GM12875 (cell line): Measurements from ENCODE around the gene DBNDD2.

Source experiments
- H3K4me3 ChIP-seq: one replicate; pipeline ENCODE4 v1.5.1; 2011; ENCODE audit warnings: low read depth, low read length, control low read depth
- CTCF ChIP-seq: IDR thresholded peaks from 2 replicates; pipeline ENCODE4 v1.5.1; 2011; ENCODE audit warnings: low read depth, mild to moderate bottlenecking, control low read depth, inconsistent platforms, low read length, moderate library complexity, borderline replicate concordance; ENCODE audit not compliant: insufficient read depth

Gene DBNDD2

GRCh38 chr20:45409521-45410272, 1.6 kb downstream of the DBNDD2 start:
- no peak for TF ChIP-seq CTCF
- no peak overlapping the region for H3K4me3 ChIP-seq

- H3K4me3 ChIP-seq: no peak overlapping the region
- no peak for TF ChIP-seq CTCF
Observed at GRCh38 chr20:45410887-45411286, 2.8 kb downstream of the DBNDD2 start.

- H3K4me3 ChIP-seq: no peak overlapping the region
- no peak for TF ChIP-seq CTCF
Observed at GRCh38 chr20:45412653-45413052, 4.6 kb downstream of the DBNDD2 start.

- no peak for TF ChIP-seq CTCF
Observed at GRCh38 chr20:45413479-45413878, 5.4 kb downstream of the DBNDD2 start.

GRCh38 chr20:45415822-45416637, 7.9 kb downstream of the DBNDD2 start, which contains the start of gene PIGT:
Gene PIGT (plus strand): TSS chr20:45416141. CDS start chr20:45416157, 16 bp downstream.
- no peak for TF ChIP-seq CTCF
- peak within 1 kb of the TSS; percentile 56 for H3K4me3 ChIP-seq

More at GRCh38 chr20:45413479-45413878, 5.4 kb downstream of the DBNDD2 start:
- H3K4me3 ChIP-seq: no peak overlapping the region

- H3K4me3 ChIP-seq: peak overlapping the region; percentile 56
- TF ChIP-seq CTCF: no peak
Observed at GRCh38 chr20:45416917-45417316, 8.8 kb downstream of the DBNDD2 start.
